IPS DF 19.7 (cell line): ENCODE results near the gene TOB1.
"Not testable (repeated sequence)": the region's sequence is repeated elsewhere in the genome, so short reads cannot be mapped to it uniquely, and the experiment has no call there.

ENCODE experiments used
- DNase-seq: peaks from one replicate; pipeline ENCODE4 v3.0.0-alpha.2; 2013; ENCODE audit warnings: low read depth, low spot score

The TOB1 gene

GRCh38 chr17:50898369-50899004 lies 32.3 kb upstream of the TOB1 start:
- no peak for DNase-seq

DNA sequence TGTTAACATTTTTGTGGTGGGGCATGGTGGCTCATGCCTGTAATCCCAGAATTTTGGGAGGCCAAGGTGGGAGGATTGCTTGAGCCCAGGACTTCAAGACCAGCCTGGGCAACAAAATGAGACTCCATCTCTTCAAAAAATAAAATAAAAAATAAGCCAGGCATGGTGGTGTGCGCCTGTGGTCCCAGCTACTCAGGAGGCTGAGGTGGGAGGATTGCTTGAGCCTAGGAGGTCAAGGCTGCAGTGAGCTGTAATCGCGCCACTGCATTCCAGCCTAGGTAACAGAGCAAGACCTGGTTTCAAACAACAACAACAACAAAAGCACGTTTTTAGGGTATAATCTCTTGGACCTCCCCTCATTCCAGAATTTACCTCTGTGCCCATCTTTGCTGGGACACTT lies 28.4 kb upstream of the TOB1 start:
- DNase-seq, result not testable (repeated sequence)

- DNase-seq, result no peak
Measured at GRCh38 chr17:50893183-50893993, 27.2 kb upstream of the TOB1 start.

DNA sequence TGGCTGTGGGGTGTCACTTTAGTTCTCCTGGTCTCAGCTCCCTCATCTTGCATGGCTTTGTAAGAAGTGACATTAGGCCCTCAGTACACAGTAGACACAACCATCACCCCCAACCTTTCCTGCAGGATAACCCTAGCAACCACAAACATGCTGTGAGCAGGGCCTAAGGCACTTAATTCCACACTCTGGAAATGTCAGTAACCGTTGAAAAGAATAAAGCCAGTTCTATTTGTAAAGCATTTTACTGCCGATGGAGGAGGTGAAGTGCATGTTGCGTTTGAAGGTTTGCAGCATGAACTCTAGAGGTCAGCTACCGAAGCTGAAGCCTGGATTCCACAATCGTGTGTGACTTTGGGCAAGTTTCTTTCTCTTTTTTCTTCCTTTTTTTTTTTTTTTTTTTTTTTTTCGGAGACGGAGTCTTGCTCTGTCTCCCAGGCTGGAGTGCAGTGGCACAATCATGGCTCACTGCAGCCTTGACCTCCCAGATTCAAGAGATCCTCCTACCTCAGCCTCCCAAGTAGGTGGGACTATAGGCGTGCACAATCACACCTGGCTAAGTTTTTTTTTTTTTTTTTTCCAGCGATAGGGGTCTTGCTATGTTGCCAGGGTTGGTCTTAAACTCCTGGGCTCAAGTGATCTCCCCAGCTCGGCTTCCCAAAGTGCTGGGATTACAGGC lies 26.1 kb upstream of the TOB1 start:
- DNase-seq, result no peak

DNA sequence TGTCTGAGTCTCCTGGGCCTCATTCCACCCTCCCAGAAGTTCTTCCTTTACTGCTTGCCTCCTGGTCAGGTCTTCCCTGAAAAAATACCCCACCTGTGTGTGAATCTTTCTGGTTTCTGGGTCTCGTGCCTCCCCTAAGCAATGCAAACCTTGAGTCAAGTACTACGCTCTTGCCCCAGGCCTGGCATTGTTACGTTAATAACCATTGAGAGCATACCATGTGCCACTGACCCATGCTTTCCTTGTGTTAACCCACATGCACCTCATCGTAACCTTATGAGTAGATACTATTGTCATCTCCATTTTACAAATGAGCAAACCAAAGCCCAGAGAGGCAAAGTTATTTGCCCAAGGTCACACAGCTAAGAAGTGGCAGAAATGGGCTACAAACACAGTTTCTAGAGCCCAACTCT lies 25.4 kb upstream of the TOB1 start:
- DNase-seq, result no peak

- no peak for DNase-seq
Measured at GRCh38 chr17:50890675-50891516, 24.7 kb upstream of the TOB1 start.

DNA sequence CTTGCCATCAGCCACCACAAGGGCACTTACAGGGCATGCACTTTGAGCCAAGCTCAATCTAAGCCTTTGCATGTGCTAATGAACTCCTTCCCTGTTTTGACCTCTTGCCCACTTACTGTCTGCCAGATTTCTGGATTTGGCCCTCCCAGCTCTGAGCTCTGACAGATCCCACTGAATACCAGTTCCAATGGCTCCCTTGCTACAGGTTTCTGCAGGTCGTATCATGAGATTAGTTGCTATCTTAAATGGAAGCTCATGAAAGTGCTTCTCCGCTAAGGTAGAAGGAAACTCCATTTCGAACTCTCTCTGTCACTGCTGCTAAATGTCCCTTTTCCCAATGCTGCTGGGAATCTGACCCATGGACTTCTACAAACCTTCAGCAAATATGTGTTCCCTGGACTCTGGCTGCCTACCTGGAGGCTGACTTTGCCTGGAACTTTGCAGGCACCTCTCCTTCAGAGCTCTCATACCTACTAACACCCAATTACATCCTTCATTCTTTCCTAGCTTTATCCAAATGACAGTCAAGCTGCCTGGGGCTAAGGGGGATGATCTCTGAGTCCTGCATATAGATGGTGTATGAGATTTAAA lies 23.5 kb upstream of the TOB1 start:
- DNase-seq, result no peak

DNA sequence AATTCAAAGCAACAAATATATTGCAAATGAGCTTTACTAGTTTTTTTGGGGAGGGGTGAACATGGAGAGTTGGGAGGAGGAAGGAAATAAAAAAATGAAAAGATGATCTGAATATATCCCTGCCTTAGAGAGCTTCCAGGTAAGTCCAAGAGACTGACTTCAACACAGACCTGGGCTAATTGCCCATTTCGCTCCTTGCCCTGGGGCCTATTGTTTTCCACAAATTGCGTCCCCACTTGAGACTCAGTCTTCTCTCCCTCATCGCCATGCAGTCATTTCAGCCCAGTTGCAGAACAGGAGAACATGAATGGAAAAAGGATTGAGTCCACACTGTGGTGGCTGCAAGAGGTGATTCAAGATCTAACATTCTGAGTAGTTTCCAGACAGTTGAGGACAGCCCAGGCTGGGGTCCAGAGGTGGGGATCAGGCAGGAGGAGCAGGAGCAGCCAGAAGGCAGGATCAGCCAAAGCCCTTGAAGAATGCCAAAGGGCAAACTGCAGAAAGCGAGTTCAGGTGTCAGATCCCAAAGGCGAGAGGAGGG lies 21.6 kb upstream of the TOB1 start:
- DNase-seq, result no peak

DNA sequence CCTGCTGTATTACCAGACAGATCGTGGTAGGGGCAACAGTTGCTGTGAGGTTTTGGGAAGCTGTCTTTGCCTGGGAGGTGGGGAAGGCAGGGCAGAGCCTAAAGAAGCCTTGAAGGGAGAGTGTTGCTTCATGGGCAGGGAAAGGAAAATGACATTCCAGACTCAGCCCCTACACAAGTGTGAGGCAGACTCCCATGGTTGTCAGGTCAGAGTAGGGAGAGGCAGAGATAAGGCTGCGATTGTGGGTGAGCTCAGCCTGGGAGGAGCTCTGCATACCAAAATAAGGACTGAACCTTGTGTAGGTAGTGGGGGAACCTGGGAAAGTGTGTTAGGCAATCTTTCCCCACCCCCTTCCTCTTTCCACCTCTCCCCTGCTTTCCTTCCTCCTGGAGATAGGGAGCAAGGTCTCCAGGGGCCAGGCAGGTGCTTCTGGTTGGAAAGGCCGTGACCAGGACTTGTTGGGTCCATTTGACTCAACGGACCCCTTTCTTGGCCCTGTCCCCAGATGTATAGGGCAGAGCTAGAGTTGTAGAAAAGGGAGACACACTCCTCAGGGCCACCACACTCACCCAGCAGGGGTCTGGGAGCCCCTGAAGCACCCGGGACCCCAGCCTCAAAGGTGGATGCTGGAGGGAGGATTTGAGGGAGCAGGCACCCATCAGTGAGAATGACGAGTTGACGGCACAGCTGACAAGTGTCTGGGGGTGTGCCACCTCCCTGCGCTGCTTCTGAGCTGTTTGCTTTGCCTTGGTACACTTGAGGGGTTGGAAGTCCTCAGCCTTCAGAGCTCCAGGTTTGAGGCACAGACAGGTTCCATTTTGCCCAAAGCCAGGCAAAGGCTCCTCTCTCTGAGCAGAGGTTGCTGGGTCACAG lies 18.5 kb upstream of the TOB1 start:
- DNase-seq, result no peak

DNA sequence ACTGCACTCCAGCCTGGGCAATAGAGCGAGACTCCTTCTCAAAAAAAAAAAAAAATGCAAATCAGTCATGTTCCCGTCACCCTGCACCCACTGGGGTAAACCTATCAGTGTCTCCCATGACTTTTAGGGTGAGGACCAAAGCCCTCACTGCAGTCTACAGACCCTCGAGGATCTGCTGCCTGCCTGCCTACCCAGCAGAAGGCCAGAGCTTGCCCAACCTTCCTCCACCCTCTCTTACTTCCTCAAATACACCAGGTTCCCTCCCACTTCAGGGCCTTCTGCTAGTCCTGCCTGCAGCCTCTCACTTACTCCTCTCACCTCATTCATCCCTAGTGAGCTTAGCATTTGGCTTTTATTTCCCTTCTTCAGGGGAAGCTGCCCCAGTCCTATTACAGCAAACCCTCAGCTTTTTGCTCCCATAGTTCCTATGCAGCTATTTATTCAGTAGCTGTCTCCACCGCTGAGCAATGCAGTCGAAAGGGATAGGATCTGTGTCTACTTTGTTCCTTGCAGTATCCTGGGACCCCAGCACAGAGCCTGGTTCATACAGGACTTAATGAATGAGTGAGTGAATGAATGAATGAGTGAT lies 17.8 kb upstream of the TOB1 start:
- no peak for DNase-seq

- DNase-seq, result no peak
Measured at GRCh38 chr17:50882851-50883250, 16.7 kb upstream of the TOB1 start.

DNA sequence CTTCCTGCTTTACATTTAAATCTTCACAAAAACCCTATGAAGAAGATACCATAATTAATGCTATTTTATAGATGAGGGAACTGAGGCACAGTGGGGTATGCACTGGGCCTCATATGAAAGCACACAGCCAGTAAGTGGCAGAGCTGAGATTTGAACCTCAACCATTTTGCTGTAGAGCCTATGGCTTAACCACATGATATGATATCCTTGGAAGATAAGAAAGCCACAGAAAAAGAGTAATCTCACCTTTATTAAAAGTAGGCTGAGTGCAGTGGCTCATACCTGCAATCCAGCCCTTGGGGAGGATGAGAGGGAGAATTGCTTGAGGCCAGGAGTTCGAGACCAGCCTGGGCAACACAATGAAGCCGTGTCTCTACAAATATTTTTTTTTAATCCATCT lies 15.0 kb upstream of the TOB1 start:
- no peak for DNase-seq

- no peak for DNase-seq
Measured at GRCh38 chr17:50879086-50879485, 12.9 kb upstream of the TOB1 start.

- no peak for DNase-seq
Measured at GRCh38 chr17:50877838-50878237, 11.7 kb upstream of the TOB1 start.

DNA sequence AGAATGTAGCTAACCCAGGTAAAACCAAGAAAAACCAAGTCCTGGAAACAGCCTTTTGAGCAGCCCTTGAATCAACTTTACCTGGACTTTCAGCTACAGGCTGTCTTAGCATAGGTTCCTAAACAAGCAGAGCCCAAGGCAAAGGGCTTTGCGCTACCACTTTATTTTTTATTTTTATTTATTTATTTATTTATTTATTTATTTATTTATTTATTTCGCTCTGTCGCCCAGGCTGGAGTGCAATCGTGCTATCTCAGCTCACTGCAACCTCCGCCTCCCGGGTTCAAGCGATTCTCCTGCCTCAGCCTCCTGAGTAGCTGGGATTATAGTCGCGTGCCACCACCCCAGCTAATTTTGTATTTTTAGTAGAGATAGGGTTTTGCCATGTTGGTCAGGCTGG lies 10.9 kb upstream of the TOB1 start:
- not testable (repeated sequence) for DNase-seq

DNA sequence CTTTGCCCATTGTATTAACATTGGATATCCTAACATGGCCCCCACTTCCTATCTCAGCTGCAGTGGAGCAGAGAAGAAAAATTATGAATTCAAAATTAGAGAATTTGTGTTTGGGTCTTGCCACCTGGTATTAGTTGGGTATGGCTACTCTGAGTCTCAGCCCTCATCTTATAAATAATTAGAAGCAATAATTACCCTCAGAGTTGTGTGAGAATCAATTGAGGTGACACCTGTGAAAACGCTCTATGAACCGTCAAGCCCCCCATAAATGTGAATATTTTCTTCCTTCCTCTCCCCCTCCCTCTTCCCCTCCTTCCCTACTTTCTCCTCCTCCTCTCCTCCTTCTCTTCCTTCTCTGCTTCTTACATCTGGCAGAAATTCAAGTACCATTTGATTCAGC lies 8.9 kb upstream of the TOB1 start:
- DNase-seq, result no peak

DNA sequence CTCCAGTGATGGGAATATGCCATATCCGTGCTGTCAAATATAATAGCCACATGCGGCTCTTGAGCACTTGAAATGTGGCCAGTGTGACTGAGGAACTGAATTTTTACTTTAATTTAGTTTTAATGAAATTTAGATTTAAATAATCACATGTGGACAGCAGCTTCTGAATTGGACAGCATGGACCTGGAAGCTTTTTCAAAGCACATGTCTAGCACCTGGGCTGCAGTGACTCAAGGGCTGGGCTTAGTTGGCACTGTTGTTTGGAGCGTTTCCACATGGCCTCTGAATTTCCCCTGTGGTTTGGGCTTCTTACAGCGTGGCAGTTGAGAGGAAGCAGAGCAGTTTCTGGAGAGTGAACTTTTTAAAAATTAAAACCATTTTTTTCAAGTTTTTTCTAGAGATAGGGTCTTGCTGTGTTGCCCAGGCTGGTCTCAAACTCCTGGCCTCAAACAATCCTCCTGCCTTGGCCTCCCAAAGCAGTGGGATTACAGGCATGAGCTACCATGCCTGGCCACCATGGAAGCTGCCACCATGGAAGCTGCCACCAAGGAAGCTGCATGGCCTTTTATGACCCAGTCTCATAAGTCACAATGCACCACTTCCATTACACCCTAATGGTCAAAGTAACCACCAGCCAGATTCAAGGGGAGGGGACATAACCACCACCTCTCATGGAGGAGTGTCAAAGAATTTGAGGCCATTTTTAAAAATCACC lies 6.7 kb upstream of the TOB1 start:
- DNase-seq, result no peak

DNA sequence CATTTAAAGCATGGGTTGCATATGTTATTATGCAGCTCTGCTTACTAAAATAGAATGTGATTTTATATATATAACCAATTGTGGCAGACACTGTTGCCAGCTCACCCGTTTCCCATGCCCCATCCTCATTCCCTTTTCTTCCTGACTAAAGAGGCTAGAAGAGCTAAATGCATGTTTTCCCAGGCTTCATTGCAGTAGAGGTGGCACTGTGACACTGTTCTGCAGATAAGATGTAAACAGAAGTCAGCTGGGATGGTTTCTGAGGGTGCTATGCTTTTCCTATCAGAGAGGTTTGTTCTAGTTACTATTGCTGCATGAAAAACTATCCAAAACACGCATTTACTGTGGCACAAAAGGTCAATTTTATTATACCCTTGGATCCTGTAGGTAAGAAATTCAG lies 5.7 kb upstream of the TOB1 start:
- DNase-seq, result no peak

GRCh38 chr17:50871364-50871763 lies 5.2 kb upstream of the TOB1 start:
- no peak for DNase-seq
